Skeletal muscle cell (primary cell): ENCODE measurements around the gene THUMPD1.
A peak's percentile ranks its signal among the peaks of the same experiment; 100 is the strongest.
"Not testable (repeated sequence)": the region's sequence is repeated elsewhere in the genome, so short reads cannot be mapped to it uniquely, and the experiment has no call there.

ENCODE experiments used
- DNase-seq: peaks from one replicate; pipeline ENCODE4 v3.0.0-alpha.2; 2010; ENCODE audit warnings: low read depth
- H3K4me3 ChIP-seq: 2 replicates; pipeline ENCODE4 v1.5.1; 2011; ENCODE audit warnings: low read depth, mild to moderate bottlenecking, control low read depth, low read length, moderate library complexity

Gene THUMPD1

DNA sequence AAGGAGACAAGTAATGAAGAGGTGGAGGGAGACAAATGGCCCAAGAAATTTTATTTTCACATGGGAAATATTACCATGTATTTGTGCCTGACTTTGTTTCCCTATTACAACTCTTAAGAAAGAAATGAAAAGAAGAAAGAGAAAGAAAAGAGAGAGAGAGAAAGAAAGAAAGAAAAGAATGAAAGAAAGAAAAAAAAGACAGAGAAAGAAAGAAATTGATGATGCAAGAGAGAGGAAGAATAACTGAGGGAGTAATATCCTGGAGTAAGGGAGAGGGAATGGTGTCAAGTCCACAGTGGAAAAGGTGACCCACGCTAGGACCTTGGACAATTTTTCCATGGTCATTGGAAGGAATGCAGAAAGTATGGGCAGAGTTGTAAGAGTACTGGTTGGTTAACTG, 12.1 kb upstream of the THUMPD1 start:
- no peak for DNase-seq
- H3K4me3 ChIP-seq: no peak overlapping the region

DNA sequence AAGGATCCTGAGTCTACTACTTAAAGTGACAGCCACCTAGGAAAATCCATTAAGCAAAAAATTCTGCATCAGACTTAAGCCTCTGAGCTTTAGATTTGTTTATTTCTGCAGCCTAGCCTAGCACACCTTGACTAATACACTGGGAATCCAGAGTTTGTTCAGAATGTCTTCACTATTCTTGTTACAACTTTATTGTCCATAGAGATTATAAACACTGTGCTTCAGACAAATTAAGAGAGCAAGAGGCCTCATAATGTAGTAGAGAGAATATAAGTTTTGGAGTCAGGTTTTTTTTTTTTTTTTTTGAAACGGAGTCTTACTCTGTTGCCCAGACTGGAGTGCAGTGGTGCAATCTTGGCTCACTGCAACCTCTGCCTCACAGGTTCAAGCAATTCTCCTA, 8.9 kb upstream of the THUMPD1 start:
- H3K4me3 ChIP-seq: no peak overlapping the region
- DNase-seq: no peak

DNA sequence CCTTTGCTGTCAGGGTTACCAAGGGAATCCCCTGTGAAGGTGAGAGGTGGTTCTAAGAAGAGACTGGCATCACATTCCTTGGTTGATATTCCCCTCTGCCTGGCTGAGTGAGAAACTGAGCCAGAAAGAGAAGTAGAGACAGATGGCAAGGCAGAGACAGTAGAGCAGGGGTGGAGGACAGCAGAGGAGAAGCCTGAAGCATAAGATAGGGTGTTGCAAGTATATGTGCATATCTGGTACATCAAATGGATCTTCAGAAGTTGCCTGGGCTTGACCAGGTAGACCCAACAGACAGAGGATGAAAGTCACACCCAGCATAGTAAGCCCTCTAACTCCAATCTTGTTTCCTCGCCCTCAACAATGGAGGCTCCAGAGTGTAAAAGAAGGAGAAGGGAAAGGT, 7.9 kb upstream of the THUMPD1 start:
- no peak overlapping the region for H3K4me3 ChIP-seq
- DNase-seq: no peak

DNA sequence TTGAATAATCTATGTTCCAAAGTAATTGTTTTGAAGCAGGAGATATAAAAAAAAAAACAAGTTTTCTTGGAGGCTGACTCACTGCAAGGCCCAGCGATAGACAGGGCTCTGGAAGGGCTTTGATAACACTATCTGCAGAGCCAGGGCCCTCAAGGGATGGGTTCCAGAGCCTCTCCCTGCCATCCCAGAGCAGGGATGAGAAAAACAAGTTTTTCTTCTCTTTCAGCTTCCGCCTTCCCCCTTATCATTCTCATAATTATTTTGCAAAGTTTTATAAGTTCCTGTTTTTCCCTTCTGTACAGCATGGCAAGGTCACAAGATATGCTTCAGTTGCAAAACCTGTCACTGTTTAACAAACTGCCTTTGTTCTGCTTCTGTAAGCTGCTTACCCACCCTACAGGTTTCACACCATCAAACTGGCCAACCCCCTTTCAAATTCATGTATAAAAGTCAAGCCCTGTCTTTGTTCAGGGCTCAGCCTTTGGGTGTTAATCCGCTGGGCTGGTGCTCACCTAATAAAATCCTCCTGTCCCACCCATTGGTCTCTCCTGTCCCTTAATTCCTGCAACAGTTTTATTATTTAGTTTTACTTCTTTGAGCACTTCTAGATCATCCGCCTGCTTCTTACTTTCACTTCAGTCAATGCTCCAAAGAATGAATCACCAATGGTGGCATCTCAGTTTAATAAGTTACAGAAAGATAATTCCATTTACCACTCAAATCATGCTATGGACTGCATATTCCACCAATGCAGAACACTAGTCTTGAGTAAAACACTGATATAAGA, 5.6 kb upstream of the THUMPD1 start:
- no peak for DNase-seq
- no peak overlapping the region for H3K4me3 ChIP-seq

DNA sequence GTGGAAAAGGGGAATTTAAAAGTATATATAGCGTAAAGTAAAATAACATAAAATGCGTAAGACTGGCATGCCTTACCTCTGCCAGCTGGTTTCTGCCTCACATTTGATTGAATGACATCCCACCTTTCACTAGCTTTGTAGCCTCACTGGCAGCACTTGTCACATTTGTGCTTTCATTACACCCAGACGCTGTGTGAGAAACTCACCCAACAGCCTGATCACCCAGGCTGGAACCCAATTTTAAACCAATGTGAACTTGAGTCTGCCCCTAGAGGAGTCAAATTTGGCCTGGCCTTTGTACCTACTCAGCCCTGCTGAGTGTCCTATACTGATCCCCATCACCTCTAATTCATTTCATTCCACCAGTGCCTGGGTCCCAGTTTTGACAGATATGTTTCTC, 4.8 kb upstream of the THUMPD1 start:
- H3K4me3 ChIP-seq: no peak overlapping the region
- DNase-seq: no peak

DNA sequence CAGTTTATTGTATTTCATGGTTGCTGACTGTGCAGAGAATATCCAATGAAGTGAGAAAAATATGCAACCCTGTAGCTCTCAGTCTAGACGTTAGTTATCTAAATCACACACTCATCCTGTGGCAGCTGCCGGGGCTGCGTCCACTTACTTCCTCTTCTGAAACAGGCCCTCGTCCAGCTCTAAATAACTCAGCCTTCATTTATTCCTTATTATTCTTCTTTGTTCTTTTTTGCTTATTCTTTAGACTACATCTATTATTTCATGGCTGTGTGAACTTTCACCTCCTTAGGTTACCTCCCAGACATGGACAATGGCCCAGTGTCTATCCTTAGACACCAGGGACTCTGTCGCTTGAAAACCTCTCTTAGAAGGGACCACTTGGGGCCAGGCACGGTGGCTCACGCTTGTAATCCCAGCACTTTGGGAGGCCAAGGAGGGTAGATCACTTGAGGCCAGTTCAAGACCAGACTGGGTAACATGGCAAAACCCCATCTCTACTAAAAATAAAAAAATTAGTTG, 3.4 kb upstream of the THUMPD1 start:
- DNase-seq: no peak
- H3K4me3 ChIP-seq: no peak overlapping the region

DNA sequence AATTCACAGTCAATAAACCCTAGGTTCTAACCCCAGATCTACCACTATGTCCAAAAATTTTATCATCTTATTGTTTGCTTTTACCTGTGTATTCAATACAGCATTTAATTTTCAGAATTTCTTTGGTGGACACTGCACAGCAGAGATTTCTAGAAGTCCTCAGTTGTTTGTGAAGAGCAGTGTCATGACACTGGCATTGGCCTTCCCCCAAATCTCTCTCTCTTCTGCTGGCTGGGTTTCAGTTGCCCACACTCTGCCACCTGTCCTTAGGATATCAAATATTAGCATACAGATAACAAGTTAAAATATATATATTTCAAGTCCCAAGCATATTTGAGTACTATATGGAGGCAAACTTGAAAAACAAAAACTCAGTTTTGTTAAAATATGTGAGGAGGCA, 2.0 kb upstream of the THUMPD1 start:
- DNase-seq: no peak
- no peak overlapping the region for H3K4me3 ChIP-seq

DNA sequence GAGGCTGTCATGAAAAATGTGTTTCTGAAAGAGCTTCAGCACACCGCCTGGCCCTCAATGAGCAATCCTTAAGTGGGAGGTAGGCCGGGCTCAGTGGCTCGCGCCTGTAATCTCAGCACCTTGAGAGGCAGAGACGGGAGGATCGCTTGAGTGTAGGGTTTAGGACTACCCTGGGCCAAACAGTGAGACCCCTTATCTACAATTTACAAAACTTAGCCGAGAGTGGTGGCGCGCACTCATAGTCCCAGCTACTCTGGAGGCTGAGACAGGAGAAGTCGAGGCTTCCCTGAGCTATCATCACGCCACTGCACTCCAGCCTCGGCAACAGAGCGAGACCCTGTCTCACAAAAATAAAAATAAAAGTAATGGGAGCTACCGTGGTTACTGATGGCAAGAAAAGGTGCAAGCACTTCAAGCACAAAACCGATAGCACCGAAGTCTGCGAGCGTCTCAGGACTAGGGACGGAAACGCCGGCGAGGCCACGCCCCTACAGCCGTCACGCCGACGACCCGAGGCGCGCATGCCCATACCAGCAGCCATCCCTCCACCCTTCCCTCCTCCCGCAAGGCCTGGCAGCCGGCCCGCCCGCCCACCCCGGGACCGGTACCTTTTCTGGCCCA, 607 bp downstream of the THUMPD1 start:
- H3K4me3 ChIP-seq: peak overlapping the region; percentile 90
- peak; percentile 38 for DNase-seq

DNA sequence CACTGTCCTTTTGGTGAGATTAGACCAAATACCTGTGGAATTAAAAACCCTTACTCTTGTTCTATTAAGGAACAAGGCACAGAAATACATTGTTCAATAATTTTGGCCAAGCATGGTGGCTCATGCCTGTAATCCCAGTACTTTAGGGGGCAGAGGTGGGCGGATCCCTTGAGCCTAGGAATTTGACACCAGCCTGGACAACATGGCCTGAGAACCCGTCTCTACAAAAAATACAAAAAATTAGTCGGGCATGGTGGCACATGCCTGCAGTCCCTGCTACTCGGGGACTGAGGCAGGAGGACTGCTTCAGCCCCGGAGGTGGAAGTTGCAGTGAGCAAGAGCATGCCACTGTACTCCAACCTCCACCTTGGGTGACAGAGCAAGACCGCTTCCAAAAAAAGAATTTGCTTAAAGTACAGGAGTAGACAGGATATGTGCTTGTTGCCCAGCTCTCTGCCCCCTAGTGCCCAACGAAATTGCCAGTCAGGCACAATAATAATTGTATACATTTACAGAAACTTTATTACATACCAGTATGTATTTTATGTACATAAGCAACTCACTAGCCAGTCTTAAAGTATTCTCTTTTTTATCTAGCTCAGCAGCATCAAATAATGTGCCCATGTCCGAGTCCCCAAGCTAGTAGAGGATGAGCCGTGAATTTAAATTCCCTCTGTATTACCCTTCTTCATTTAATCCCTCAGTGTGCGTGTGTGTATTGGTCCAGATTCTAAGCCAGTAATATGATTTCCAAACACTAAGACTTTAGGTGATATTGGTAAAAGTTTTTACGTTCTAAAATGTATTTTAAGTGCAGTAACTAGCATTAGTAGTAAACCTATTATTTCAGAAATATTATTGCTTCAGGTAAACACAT, 1.4 kb downstream of the THUMPD1 start:
- H3K4me3 ChIP-seq: peak overlapping the region; percentile 90
- no peak for DNase-seq

DNA sequence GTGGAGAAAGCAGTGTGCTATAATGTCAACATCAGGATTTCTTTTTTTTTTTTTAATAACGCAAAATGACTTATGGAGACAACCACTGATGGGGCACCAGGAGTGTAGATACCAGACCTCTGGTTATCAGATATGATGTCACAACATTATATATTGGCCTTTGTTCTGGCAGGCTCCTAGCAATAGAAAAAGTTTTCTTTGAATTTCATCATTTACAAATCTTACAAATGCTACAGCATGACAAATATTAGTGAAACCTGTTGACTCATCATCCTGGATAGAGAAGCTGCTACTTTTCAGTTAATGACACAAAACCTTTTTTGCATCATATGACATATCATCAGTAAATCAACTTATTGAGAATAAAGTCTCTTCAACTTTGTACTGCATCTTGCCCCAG, 6.1 kb downstream of the THUMPD1 start:
- DNase-seq: no peak
- H3K4me3 ChIP-seq: no peak overlapping the region

DNA sequence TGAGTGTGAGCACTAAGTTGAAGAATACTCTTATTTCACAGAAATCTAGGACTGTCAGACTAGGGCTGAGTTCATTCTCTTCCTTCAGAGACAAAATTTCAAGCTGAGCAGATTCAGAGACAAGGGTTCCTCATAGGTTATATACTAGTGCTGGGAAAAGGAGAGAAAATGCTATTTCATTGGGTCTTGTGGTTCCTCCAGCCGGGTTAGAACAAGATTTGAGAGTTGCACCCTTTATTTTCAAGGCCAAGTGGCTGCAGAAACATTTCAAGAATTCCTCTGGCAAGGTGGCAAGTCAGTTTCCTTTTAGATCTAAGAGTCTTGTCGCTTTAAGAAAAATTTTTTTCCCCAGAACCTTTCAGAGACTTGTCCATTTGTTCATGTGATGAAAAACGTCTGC, 6.8 kb downstream of the THUMPD1 start:
- H3K4me3 ChIP-seq: no peak overlapping the region
- DNase-seq: no peak

DNA sequence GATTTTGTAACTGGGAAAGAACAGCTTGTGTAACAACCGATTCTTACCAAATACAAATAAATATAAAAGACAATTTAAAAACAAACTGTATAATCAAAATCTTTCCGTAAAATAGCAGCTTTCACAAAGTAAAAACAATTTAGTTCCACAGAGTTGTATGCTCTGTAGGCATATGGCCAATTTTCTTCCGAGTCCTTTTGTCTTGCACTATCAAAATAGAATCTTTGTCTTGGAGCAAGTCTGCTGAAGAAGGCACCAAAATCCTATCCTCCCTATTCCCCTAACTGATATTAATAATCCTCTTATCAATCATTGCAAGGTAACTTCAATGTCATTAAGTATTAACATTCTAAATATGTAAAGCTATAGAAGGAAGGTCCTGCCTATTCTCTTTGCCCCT, 7.6 kb downstream of the THUMPD1 start:
- no peak overlapping the region for H3K4me3 ChIP-seq

DNA sequence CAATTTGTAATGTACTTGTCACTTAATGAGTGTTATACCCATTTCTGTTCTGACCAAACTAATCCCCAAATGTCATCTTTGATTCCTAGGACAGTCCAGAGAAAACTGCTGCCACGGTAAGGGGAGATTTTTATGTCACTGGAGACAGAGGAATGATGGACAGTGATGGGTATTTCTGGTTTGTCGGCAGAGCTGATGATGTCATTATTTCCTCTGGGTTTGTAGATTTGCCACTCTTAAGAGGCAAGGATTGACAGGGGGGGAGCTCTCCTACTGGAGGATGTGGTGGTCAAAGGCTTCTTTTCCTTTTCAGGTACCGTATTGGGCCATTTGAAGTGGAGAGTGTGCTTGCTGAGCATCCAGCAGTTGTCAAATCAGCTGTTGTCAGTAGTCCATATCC, 12.5 kb downstream of the THUMPD1 start:
- no peak for DNase-seq

More for the DNA sequence above, 7.6 kb downstream of the THUMPD1 start:
- no peak for DNase-seq

DNA sequence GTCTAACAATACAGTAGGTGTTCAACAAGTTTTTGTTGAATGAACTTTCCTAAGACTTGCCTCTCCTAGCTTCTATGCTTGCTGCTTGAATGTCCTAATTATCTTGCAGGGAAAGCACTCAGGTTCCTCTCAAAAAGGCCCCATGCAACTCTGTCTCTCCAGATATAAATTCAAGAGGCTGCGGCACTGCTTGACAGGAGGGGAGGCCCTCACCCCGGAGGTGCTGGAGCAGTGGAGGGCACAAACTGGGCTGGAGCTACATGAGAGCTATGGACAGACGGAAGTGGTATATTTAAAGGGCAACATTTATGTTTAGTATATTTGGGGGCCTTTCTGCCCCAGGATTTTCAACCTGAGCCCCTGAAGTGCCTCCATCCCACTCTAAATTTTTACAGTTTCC, 14.4 kb downstream of the THUMPD1 start:
- no peak for DNase-seq
- no peak overlapping the region for H3K4me3 ChIP-seq

More for the DNA sequence above, 12.5 kb downstream of the THUMPD1 start:
- no peak overlapping the region for H3K4me3 ChIP-seq

DNA sequence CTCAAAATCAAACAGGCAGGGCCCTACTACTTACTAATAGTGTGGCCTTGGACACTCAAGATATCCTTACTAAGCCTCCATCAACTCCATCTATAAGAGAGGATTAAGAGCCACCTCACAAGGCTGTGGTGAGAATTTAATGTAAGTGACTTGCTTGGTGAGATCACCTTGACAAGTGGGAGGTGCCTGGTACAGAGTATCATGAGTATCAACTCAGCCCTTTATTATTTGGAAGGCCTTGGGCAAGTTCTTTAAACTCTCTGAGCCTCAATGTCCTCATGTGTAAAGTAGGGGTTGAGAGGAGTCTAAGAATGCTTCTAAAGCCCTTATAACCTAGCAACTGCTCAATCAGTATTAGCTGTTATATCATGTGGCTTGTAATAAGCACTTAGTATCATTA, 15.0 kb downstream of the THUMPD1 start:
- no peak for DNase-seq
- H3K4me3 ChIP-seq: no peak overlapping the region

DNA sequence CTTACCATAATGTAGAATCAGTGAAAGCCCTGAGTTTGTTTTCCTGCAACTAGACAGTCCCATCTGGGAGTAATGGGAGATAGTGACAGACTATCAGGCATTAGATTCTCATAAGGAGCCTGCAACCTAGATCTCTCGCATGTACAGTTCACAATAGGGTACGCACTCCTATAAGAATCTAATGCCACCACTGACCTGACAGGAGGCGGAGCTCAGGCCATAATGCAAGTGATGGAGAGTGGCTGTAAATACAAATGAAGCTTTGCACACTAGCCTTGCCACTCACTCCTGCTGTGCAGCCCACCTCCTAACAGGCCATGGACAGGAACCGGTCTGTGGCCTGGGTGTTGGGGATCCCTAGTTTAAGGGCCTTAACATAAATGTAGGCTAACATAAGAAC, 21.4 kb downstream of the THUMPD1 start:
- H3K4me3 ChIP-seq: no peak overlapping the region
- DNase-seq: no peak

DNA sequence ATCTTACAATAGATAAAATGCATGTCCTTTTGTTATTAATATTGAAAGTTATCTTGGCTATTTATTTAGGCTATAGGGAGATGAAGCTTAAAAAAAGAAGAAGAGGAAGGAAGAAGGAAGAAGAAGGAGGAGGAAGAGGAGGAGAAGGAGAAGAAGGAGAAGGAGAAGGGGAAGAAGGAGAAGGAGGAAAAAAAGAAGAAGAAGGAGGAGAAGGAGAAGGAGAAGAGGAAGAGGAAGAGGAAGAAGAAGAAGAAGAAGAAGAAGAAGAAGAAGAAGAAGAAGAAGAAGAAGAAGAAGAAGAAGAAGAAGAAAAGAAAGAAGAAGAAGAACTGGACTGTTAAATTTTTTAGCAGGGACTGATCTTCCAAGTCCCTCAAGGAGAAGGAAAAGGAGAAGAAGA, 23.9 kb downstream of the THUMPD1 start:
- not testable (repeated sequence) for H3K4me3 ChIP-seq

DNA sequence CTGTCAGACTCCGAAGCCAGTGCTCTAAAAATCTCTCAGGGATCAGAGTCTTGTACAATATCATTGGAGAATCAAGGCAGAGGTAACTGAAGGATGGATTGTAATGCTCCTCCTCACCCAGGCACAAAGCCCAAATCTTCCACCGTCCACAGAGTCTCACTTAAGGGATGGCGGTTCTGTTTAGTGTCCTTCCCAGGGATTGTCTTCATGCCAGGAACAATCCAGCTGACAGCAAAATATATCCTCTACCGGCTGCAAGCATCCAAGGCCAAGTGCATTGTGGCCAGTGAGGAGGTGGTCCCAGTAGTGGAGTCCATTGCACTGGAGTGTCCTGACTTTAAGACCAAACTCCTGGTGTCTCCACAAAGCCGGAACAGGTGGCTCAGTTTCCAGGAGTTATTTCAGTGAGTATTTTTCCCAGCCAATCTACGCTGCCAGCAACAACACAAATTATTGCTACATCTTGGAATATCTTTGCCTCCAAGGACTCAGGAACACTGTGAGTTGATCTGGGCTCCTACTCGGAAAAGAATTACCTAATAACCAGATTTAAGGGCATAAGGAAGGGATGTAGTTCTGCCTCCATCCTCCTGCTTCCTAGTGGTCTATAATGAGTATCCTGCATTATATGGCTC, 30.2 kb downstream of the THUMPD1 start:
- DNase-seq: no peak
- H3K4me3 ChIP-seq: no peak overlapping the region

More for the DNA sequence above, 23.9 kb downstream of the THUMPD1 start:
- DNase-seq: not testable (repeated sequence)

DNA sequence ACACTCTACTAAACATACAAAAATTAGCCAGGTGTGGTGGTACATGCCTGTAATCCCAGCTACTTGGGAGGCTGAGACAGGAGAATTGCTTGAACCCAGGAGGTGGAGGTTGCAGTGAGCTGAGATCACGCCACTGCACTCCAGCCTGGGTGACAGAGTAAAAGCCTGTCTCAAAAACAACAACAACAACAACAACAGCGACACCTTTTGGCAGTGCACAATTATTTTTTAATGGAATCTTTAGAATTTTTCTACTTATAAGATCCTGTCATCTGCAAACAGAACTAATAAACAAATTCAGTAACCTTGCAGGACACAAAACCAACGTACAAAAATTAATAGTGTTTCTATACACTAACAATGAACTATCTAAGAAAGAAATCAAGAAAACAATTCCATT, 33.5 kb downstream of the THUMPD1 start:
- H3K4me3 ChIP-seq, DNase-seq: not testable (repeated sequence)

DNA sequence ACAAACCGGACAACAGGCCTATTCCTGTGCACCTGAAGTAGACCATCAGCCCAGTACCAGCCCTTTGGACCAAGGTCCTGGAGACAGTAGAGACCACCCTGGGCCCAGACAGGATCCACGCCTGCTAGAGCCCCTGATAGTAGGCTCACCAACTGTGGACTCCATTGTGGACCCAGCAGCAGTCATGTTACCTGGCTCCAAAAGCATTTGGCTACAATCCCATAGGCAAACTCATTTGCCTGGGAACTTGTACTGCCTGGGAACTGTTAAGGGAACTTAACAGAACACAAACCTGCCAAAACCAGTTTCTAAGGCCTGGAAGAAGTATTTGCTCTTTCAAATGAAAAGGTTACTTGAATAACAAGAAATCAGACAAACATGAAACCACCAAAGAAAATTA, 34.2 kb downstream of the THUMPD1 start:
- no peak overlapping the region for H3K4me3 ChIP-seq
- DNase-seq: no peak
